NK-92 (cell line): ENCODE data around the gene KCNG1.
"Not testable (repeated sequence)": the region's sequence is repeated elsewhere in the genome, so short reads cannot be mapped to it uniquely, and the experiment has no call there.

Experiments
- DNase-seq: peaks from one replicate; lab custom pipeline; 2025; ENCODE audit not compliant: unreplicated experiment; lab: John Stamatoyannopoulos, UW

The KCNG1 gene, protein sequence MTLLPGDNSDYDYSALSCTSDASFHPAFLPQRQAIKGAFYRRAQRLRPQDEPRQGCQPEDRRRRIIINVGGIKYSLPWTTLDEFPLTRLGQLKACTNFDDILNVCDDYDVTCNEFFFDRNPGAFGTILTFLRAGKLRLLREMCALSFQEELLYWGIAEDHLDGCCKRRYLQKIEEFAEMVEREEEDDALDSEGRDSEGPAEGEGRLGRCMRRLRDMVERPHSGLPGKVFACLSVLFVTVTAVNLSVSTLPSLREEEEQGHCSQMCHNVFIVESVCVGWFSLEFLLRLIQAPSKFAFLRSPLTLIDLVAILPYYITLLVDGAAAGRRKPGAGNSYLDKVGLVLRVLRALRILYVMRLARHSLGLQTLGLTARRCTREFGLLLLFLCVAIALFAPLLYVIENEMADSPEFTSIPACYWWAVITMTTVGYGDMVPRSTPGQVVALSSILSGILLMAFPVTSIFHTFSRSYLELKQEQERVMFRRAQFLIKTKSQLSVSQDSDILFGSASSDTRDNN

DNA sequence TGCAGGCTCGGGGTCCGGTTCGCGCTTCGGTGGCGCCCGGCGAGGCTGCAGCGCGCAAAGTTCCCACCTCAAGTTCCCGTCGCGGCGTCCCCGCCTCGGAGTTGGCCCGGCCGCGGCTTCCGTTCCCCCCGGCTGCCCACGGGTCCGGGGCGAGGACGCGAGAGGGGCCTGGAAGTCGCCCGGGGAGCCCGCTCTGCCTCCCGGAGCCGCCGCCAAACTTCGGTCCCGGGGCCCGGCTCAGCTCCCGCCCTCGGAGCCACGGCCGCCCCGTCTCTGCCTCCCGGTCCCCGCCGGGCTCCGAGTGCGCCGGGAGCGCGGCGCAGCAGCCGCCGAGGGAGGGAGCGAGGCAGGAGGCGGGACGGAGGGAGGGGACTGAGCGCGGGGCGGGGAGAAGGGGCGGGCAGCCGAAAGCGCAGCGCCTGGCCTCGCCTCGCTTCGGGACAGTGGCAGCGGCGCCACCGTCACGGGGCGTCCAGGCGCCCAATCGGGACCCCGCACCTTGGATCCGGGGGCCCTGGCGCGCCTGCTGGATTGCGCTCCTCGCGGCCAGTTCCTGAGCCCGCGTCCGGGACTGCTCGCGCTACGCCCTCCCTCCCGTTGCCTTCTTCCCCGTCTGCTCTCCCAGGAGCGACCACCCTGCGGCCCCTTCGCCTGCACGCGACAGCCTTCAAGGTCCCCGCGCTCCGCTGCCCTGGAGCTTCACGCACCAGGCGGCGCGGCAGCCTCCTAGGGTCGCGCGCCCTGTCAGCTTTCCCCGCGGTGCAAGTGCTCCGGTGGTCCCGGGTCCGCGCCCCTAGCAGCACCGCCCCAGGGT lies at the start of gene KCNG1:
Gene KCNG1 (minus strand): TSS at position 305 of the 814 bp plus-strand sequence. CDS start 12,769 bp downstream, outside the sequence.
- DNase-seq, result no peak

DNA sequence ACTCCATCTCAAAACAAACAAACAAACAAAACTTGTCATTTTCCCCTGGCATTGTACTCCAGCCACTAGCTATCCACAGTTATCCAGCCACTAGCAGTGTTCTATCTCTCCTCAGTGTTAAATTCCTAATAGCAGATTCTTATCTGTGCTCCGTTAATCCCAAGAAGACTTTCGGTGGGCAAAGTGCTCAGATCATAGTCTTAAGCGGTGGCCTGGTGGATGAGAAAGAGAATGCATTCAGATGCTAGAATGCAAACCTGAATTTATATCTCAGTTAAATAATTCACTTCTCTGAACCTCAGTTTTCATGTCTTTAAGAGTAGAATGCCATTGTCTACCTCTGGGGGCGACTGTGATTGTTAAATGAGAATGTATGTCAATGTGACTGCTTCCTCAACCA lies 47.7 kb upstream of the KCNG1 start:
- DNase-seq, result no peak

DNA sequence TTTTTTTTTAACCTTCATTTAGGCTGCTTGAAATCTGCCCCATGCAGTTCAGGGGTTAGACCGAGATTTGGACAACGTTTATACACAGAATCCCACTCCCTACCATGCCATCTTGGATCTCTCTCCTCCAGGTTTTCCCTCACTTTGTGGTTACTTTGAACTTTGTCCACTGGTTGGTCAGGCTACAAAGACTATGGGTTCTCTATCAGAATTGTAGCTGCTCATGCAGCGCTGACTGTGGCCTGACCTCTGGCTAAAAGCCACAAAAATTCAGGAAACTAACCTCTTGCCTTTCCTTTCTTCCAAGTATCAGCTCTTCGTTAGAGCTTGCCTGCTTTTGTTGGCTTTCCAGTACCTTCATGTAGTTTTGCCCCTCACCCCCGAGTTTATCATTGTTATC lies 44.9 kb upstream of the KCNG1 start:
- DNase-seq, result no peak

DNA sequence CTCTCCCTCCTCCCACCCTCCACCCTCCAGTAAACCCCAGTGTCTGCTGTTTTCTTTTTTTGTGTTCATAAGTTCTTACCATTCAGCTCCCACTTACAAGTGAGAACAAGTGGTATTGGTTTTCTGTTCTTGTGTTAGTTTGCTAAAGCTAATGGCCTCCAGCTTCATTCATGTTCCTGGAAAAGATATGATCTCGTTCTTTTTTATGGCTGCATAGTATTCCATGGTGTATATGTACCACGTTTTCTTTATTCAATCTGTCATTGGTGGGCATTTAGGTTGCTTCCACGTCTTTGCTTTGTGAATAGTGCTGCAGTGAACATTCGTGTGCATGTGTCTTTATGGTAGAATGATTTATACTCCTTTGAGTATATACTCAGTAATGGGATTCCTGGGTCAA lies 42.7 kb upstream of the KCNG1 start:
- no peak for DNase-seq

DNA sequence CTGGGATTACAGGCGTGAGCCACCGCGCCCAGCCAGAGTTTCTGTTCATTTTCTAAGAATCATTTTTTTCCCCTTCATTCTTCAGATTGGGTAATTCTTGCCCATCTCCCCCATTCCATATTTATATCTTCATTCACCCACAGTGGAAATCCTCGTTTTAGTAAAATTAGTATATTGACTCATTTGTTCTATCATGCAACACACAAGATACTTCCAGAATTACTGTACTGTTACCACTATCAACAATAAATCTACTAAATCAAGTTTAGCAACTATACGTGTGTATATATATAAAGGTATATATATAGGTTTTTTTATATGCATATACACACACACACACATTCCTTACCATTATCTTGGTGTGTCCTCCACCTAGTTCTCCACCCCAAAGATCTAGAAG lies 41.2 kb upstream of the KCNG1 start:
- no peak for DNase-seq

DNA sequence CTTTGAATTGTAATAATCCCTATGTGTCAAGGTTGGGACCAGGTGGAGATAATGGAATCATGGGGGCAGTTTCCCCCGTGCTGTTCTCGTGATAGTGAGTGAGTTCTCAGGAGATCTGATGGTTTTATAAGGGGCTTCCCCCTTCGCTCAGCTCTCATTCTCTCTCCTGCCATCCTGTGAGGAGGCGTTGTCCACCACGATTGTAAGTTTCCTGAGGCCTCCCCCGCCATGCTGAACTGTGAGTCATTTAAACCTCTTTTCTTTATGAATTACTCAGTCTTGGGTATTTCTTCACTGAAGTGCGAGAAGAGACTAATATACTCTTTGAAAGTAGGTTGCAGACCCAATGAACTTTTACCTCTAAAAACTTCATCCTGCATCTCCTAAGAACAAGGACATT lies 39.2 kb upstream of the KCNG1 start:
- DNase-seq, result no peak

DNA sequence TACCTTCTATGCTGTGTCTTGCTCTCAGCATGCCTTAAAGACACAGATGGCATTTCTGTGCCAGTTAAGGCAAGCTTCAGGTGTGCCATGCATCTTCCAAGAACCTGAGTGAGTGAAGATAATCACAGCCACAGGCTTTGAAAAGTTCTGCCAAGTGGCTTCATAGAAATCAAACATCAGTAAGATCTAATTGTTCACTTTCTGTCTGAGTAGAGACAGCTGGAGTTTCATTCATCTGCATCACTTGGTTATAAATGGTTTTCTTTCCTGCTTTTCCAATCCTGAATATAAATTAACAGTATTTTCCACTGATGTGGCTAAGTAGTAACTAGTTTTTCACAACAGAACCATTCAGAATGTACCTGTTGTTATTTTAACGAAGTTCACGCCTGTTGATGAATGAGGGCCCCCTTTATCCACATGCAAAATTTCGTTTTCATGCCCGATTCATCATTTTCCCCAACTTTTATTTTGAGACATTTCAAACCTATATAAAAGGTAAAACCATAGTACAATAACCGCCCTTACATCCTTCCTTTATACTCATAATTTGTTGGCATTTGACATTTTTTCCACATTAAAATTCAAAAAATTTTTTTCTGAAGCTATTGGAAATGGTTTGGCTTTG lies 38.6 kb upstream of the KCNG1 start:
- no peak for DNase-seq

DNA sequence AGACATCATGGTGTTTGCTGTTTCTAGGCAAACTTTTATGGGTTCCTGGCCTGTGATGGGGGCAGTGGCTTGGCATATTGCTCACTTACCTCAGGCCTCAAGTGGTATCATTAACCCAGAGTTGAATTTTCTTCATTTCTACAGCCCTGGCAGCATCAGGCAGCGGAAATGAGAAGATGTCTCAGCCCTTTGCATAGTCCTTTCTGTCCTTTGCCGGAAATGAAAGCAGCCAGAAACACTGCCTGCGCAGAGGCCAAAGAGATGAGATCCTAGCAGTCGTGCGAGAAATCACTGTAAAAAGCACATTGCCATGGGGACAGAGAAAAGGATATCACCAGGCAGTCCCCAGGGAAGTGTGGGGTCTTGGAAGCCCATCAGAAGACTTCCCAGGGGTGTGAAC lies 37.4 kb upstream of the KCNG1 start:
- DNase-seq, result no peak

DNA sequence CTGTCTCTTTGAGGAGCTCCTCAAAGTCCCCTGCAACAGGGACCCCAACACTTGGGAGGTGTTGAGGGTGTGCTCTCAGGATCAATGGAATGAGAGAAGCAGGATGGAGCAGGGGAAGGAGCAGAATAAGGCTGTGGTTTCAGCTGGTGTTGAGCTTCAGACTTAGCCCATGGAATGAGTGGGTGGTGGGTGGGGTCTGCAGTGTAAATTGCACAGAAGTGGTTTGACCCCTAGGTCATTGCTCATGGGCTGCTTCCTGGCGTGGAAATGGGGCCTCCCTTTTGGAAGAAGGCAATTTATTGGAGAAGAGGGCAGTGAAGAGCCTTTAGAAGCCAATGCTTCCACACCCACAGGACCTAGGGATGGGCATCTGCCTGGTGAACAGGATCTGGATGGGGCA lies 37.0 kb upstream of the KCNG1 start:
- no peak for DNase-seq

DNA sequence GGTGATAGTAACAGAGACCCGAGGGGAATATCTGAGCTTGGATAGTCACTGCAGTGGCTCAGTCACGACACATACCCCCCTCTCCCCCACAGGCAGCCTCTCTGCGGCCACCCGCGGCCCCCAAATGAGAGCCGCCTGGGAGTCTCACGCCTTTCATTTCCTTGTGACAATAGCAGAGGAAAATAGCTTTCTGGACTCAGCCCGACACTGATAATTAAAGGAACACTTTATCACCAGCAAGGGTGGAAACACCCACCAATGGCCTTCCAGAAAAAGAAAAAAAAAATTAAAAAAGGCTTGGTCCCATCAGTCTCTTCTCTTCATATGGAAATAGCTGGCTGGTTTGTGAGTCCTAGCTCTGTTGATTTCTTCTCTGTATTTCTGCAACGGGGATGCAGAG lies 35.1 kb upstream of the KCNG1 start:
- DNase-seq, result no peak

DNA sequence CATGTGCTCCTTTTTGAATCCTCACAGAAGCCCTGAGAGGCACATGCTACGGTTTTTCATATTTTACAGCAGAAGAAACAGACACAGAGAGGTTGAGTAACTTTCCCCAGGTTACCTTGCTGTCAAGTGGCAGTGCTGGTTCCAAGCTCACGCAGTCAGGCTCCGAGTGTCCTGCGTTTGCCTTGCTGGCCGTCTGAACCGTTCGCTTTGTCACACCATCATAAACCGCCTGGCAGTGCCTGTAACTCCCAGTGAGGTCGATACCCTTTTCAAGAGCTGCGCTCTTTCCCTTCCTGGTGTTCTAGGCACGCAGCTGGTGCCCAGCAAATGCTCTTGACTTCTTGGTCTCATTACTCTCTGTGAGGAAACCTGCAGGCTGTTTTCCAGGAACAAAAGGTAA lies 31.3 kb upstream of the KCNG1 start:
- no peak for DNase-seq

DNA sequence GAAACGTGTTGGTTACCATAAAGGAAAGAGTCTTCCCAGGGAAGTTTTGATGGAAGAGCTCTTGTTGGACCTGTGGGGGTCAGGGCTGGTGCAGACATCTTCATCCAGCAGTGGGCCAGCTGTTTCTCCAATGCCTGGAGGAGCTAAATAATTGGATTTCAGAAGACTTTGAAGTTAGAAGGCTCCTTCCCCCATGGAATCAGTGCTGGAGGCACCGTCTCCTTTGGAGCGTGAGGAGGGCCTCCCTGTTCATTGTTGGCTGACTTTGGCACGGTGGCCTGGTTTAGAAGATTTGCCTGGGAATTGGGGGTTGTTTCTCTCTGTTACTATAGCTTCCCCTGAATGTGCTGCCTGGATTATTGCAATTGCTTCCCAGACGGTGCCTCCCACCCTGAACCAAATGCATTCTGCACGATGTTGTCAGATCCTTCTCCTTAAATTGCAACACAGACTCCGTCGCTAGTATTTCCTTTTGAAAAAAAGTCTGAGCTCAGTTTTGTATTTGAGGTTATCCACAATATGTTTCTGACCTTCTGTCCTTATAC lies 27.7 kb upstream of the KCNG1 start:
- no peak for DNase-seq

DNA sequence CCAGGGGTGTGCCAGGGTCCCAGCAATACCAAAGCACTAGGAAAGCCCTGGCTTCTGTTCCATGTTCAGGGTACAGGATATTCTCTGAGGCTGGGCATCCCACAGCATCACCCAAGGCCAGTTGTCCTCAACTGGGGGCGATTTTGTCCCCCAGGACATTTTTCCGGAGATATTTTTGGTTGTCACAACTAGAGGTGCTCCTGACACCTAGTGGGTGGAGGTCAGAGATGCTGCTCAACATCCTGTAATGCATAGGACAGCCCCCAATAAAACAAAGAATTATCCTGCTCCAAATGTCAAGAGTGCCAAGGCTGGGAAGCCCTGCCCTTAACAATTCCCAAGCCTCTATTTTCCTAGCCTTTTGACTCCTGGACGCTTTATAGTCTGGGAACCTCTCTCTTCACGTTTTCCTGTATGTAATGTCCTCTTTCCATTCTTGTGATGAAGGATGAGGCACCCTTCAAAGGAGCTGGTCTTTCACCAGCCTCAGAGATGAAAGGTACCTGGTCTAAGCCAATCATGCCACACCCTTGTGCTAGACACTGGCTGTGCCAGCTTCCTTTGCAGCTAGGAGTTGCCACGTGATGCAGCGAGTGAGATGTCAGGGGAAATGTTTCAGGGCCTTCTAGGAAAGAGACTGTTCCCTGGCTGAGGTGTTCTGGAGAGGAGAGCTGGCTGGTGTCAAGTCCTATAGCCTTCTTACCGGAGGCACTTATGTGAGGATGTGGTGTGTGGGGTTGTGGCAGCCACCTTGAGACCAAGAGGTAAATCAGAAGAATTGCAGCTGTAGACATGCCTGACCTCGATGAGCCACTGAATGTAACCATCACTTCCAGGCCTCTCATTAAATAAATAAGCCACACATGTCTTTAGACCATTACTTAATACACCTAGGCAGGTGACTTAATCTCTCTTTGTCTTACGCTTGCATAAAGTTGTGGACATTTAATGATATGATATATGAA lies 23.4 kb upstream of the KCNG1 start:
- no peak for DNase-seq

DNA sequence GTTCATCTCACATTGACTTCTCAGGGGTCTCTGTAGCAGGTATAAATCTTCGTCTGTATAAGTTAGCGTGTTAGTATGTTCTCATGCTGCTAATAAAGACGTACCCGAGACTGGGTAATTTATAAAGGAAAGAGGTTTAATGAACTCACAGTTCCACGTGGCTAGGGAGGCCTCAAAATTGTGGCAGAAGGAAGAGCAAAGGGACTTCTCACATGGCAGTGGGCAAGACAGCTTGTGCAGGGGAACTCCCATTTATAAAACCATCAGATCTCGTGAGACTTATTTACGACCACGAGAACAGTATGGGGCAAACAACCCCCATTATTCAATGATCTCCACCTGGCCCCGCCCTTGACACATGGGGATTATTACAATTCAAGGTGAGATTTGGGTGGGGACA lies 22.6 kb upstream of the KCNG1 start:
- DNase-seq, result not testable (repeated sequence)

DNA sequence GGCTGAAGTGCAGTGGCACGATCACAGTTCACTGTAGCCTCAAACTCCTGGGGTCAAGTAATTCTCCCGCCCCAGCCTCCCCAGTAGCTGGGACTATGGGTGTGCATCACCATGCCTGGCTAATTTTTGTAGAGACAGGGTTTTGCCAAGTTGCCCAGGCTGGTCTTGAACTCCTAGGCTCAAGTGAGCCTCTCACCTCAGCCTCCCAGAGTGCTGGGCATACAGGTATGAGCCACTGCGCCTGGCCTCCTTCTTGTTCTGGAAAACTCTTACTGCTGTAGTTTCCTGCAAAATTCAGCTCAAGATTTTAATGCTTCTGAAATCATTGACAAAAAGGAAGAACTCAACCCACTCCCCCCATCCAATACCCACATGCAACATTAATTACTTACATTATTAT lies 21.9 kb upstream of the KCNG1 start:
- no peak for DNase-seq

DNA sequence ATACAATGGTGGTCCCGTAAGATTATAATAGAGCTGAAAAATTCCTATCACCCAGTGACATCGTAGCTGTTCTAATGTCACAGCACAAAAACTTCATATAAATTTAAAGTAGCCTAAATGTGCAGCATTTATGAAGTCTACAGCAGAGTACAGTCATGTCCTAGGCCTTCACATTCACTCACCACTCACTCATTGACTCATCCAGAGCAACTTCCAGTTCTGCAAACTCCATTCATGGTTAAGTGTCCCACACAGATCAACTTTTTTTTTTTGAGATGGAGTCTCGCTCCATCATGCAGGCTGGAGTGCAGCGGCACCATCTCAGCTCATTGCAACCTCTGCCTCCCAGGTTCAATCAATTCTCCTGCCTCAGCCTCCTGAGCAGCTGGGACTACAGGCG lies 20.9 kb upstream of the KCNG1 start:
- no peak for DNase-seq

DNA sequence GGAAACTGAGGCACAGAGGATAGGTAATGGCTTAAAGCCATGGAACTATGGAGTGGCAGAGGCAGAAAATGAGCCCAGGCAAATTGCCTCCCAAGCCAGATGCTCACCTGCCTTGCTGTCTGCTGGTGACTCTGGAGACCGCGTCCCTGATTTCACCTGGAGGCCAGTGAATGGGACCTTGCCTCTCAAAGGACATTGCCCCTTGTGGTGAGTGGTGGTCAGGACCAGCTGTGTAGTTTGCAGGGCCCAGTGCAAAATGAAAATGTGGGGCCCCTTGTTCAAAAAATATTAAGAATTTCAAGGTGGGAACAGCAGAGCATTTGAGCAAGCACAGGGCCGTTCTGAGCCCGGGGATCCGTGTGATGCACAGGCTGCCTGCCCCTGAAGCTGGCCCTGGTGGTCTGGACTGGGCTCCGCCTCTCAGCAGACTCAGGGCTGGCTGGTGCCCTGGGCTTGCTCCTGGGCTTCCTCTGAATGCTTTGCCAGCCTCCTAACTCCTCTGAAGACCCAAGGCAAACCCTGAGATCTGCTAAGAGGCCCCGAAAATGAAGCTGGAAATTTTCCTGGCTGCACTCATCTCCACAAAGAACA lies 19.8 kb upstream of the KCNG1 start:
- no peak for DNase-seq

DNA sequence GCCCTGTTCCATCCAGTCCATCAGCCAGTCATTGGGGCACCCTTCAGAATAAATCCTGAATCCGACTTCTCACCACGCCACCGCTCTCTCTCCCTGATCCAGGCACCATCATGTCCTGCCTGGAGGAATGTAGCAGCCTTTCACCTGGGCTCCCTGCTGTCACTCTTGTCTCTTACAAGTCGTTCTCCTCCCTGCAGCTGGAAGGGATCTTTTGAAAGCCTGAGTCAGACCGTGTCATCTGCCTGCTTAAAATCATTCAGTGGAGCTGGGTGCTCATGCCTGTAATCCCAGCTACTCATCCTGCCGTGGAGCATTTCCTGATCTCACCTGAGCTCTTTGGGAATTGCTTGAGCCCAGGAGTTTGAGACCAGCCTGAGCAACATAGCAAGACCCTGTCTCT lies 19.2 kb upstream of the KCNG1 start:
- DNase-seq, result no peak

DNA sequence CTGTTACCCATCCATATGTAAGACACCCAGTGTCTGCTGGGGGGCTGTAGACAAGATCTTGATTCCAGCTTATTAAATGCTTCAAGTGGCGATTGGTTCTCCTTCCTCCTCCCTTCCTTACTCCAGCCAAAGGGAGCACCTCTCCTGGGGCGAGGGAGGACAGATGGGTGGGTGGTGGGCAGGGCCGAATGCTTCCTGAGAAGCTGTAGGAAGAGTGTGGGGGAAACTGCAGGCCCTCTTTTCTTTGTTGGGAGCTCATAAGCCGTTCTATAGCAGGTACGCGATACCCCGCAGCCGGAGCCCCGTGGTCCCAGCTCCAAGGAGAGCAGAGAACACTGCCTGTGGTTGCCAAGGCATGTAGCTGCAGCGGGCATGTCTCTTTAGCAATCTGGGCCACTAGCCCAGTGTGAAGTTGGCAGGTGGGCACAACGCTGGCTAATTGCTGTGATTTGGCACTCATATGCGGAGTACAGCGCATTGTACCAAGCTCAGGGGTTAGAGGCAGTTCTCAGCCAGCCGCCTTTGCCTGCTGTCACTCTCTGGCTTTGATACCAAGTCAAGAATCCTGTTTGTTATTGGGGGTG lies 14.7 kb upstream of the KCNG1 start:
- no peak for DNase-seq
